HG03097 (cell line): ENCODE data around the gene PIK3R6.

Source experiments
- ATAC-seq: cut with Tn5 transposase; IDR thresholded peaks from one replicate; pipeline ENCODE4 v1.9.1; 2021; ENCODE audit not compliant: unreplicated experiment, low FRiP score

The PIK3R6 gene

GRCh38 chr17:8798846-8799569, 68.5 kb downstream of the PIK3R6 start, which contains the start of gene MFSD6L:
TSS of gene MFSD6L (minus strand) at chr17:8799365. CDS start at chr17:8799120, 245 bp downstream.
- no peak for ATAC-seq

GRCh38 chr17:8798176-8798845, 69.2 kb downstream of the PIK3R6 start:
- no peak for ATAC-seq

GRCh38 chr17:8797621-8798175, 69.8 kb downstream of the PIK3R6 start:
- ATAC-seq = no peak

GRCh38 chr17:8794636-8795035, 72.8 kb downstream of the PIK3R6 start:
- no peak for ATAC-seq

DNA sequence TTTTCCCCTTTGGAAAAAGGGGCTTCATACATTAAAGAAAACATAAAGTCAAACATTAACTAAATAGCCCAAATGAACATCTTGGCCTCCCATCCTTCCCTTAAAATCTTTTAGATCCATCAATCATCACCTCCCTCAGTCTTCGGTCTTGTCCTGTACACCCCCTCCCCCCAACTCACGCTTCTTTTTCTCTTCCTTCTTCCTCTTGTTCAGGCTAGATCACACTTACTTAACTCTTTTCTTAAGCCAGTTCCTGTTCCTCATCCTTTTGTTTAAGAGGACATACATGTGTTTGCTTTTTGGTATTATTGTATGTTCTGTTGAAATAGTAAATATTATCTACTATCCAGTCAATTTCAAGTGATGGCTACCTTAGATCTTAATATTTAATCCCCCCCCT, 73.8 kb downstream of the PIK3R6 start:
- no peak for ATAC-seq

- ATAC-seq = no peak
Measured at GRCh38 chr17:8792646-8793045, 74.8 kb downstream of the PIK3R6 start.

- no peak for ATAC-seq
Measured at GRCh38 chr17:8791910-8792270, 75.6 kb downstream of the PIK3R6 start.

DNA sequence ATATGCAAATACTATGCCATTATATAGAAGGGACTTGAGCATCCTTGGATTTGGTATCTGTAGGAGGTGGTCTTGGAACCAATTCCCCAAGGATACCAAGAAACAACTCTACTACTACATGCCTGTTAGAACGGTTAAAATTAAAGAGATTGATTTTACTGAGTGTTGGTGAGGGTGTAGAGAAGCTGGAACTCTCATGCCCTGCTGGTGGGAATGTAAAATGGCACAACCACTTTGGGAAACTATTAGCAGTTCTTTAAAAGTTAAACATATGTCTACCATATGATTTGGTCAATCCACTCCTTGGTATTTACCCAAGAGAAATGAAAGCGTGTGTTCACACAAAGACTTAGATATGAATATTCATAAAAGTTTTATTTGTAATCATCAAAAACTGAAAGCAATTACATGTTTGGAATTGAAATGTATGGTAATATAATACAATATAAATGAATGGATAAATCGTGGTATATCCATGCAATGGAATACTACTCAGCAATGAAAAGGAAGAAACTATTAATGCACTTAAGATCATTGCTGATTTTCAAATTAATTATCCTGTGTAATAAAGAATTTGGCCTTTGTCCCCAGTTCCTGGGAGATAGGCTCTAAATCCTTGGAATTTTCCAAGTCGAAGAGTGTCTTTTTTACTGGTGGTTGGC, 76.1 kb downstream of the PIK3R6 start:
- no peak for ATAC-seq

GRCh38 chr17:8789743-8790142, 77.7 kb downstream of the PIK3R6 start:
- ATAC-seq = no peak

- no peak for ATAC-seq
Measured at GRCh38 chr17:8788998-8789397, 78.5 kb downstream of the PIK3R6 start.

- no peak for ATAC-seq
Measured at GRCh38 chr17:8785547-8786413, 81.7 kb downstream of the PIK3R6 start.

GRCh38 chr17:8782176-8782575, 85.3 kb downstream of the PIK3R6 start:
- no peak for ATAC-seq

DNA sequence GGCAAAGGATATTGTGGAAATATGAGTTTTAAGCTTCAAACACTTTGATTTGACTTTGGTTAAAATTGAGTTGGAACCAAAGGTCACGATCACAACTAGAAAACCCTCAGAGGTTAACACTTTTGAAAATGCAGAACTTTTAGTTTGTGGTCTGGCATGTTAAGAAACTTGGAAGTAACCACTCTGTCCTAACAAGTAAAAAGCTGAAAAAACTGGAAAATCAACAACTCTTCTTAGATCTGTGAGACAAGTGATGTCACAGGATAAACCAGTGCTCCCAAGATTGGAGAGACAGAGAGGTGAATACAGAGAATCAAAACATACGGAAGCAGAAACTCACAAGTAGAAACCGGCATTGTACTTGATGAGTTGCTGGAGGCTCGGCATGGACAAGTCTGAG, 85.7 kb downstream of the PIK3R6 start:
- ATAC-seq = no peak

DNA sequence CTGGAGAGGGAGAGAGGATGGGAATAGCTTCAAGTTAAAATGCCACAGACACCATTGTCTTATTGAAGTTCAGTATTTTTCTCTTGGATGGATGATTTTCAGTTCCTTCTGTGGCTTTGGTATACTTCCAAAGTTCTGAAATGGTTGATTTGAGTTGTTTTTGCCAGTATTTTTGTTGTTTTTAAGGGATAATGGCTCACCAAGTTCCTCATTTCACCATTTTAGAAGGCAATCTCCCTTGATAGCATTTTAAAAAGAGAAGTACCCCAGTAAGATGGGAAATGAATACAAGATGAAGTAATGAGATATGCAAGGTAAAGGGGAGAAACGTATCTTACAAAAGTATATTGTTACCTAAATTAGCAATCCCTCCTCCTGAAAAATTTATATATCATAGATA, 90.6 kb downstream of the PIK3R6 start:
- no peak for ATAC-seq

DNA sequence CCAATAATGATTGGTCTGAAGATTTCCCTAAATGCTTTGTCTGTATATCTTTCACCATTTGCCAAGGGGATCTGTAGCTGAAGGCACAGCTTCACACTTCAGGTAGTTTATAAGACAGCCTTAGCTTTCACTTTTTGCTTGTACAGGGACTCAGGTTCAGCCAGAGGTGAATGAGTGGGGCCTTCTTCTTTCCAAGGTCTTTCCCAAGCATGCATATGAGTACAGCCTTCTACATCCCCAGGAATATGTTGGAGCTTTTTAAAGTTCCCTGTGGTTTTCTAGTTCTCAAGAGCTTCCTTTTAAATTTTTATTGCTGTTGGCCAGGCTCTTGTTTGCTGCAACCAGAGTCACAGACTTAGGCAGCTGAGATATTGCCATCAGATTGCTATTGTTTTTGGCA, 91.2 kb downstream of the PIK3R6 start:
- no peak for ATAC-seq

- no peak for ATAC-seq
Measured at GRCh38 chr17:8766731-8767130, 100.7 kb downstream of the PIK3R6 start.

GRCh38 chr17:8762012-8762411, 105.5 kb downstream of the PIK3R6 start:
- no peak for ATAC-seq

DNA sequence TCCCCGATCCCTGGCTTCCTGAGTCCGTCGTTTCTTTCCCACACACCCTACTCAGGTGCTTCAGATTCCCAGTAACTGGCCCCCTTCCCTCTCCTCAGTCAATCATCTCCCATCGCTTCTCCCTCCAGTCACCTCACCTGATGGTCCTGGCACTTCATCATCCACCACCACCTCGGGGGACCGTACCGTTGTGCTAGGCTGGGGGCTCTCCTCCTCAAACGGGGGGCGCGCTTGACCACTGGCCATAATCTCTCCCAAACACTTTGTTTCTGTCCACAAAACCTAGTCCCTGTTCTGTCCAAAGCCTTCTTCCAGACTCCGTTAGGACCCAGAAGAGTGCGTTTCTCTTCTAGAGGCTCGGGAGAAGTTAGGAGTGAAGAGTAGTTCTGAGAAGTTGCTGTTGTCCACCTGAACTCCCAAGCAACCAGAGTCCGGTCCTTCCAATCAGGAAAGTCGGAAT, 109.3 kb downstream of the PIK3R6 start, which contains the start of gene SPDYE4:
SPDYE4 (minus strand) TSS at position 410 of the 460 bp plus-strand sequence; CDS start at position 246, 164 bp downstream.
- ATAC-seq = no peak

DNA sequence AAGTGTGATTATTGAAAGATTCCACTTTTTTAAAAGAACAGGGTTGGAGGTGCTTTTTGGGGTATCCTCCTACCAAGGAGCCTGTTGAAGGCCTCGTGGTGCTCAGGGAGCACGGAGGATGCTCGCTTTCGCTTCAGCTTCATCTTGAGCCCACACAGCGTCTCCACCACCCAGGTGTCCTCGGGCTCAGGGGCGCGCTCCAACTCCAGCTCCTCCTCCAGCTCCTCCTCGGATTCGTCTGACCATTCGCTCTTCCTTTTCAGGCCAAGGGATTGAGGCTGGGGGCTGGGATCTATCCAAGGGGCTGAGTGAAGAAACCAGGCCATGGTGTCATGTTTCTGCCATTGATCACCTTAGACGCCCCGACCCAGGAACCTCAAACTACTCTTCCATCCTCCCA, 110.3 kb downstream of the PIK3R6 start:
- no peak for ATAC-seq

DNA sequence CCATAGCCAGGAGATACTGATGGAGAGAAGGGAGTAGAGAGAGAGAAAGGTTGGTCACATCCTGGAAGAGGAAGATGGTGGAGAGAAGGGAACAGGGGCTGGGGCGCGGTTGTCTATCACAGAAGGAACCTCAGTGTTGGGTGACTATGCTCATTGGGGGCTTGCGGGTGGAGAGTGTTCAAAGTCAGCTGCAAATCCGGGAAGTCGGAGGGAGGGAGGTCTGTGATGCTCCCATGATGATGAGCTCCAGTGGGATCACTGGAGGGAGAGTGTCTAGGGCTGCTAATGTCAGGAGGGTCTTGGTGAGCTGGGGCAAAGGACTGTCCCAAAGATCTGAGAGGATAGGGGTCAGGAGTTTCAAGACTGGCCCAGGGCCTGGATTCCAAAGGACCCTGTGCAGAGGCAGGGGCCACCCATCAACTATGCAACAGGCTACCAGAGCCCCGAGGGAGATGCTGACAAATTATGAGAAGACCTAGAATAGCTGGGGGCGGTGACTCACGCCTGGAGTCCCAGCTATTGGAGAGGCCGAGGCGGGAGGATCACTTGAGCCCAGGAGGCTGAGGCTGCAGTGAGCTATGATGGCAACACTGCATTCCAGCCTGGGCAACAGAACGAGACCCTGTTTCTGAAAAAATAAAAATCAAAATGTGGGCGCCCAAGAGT, 111.8 kb downstream of the PIK3R6 start:
- ATAC-seq = no peak
